HEK293T (cell line): Measurements from ENCODE around the gene TK2.

ENCODE experiments used
- CTCF ChIA-PET: fragments of 350-600 bp; formaldehyde crosslinking; extraction: SDS; loops from one replicate; lab custom pipeline; 2021; ENCODE audit warnings: antibody characterized with exemption, inconsistent platforms; lab: Yijun Ruan, JAX
- POLR2A ChIA-PET: fragments of 350-600 bp; formaldehyde crosslinking; extraction: SDS; loops from one replicate; lab custom pipeline; 2020; ENCODE audit warnings: antibody characterized with exemption, inconsistent platforms; lab: Yijun Ruan, JAX
- DNase-seq: peaks from one replicate; pipeline ENCODE4 v3.0.0; 2012; ENCODE audit warnings: mixed read lengths; ENCODE audit errors: extremely low spot score
- ARNT ChIP-seq: fragments of 450-650 bp; IDR thresholded peaks from 2 replicates; pipeline ENCODE4 v1.6.1; 2017; ENCODE audit warnings: mild to moderate bottlenecking
- BHLHE40 ChIP-seq: fragments of 450-650 bp; IDR thresholded peaks from 2 replicates; pipeline ENCODE4 v1.6.1; 2016; ENCODE audit warnings: mild to moderate bottlenecking, moderate library complexity, borderline replicate concordance
- CTBP1 ChIP-seq: fragments of 450-650 bp; IDR thresholded peaks from 2 replicates; pipeline ENCODE4 v1.6.1; 2016; ENCODE audit warnings: borderline replicate concordance
- ELF4 ChIP-seq: fragments of 450-650 bp; IDR thresholded peaks from 2 replicates; pipeline ENCODE4 v1.6.1; 2017; ENCODE audit warnings: antibody characterized with exemption
- FOXA1 ChIP-seq: fragments of 450-650 bp; IDR thresholded peaks from 2 replicates; pipeline ENCODE4 v1.6.1; 2016; ENCODE audit warnings: mild to moderate bottlenecking
- FOXK2 ChIP-seq: fragments of 450-650 bp; IDR thresholded peaks from 2 replicates; pipeline ENCODE4 v1.6.1; 2016; ENCODE audit warnings: mild to moderate bottlenecking
- FOXM1 ChIP-seq: fragments of 450-650 bp; IDR thresholded peaks from 2 replicates; pipeline ENCODE4 v1.6.1; 2017; ENCODE audit warnings: mild to moderate bottlenecking, borderline replicate concordance
- HDGF ChIP-seq: fragments of 450-650 bp; IDR thresholded peaks from 2 replicates; pipeline ENCODE4 v1.6.1; 2017; ENCODE audit warnings: antibody characterized with exemption, borderline replicate concordance
- L3MBTL2 ChIP-seq: fragments of 450-650 bp; conservative IDR thresholded peaks from 2 replicates; pipeline ENCODE4 v1.6.1; 2016; ENCODE audit warnings: mild to moderate bottlenecking
- LEF1 ChIP-seq: fragments of 450-650 bp; IDR thresholded peaks from 2 replicates; pipeline ENCODE4 v1.6.1; 2017; ENCODE audit warnings: mild to moderate bottlenecking, borderline replicate concordance
- NFRKB ChIP-seq: fragments of 450-650 bp; IDR thresholded peaks from 2 replicates; pipeline ENCODE4 v1.6.1; 2016; ENCODE audit warnings: mild to moderate bottlenecking, moderate library complexity
- SP1 ChIP-seq: fragments of 450-650 bp; IDR thresholded peaks from 2 replicates; pipeline ENCODE4 v1.6.1; 2017
- SUZ12 ChIP-seq: fragments of 450-650 bp; IDR thresholded peaks from 2 replicates; pipeline ENCODE4 v1.6.1; 2016; ENCODE audit warnings: mild to moderate bottlenecking
- TARDBP ChIP-seq: fragments of 450-650 bp; IDR thresholded peaks from 2 replicates; pipeline ENCODE4 v1.6.1; 2016
- ZNF384 ChIP-seq: fragments of 450-650 bp; IDR thresholded peaks from 2 replicates; pipeline ENCODE4 v1.6.1; 2016
- TF ChIP-seq, protein P1 (sequence below): fragments of 450-650 bp; IDR thresholded peaks from 2 replicates; pipeline ENCODE4 v1.6.1; 2016

The TK2 gene

DNA sequence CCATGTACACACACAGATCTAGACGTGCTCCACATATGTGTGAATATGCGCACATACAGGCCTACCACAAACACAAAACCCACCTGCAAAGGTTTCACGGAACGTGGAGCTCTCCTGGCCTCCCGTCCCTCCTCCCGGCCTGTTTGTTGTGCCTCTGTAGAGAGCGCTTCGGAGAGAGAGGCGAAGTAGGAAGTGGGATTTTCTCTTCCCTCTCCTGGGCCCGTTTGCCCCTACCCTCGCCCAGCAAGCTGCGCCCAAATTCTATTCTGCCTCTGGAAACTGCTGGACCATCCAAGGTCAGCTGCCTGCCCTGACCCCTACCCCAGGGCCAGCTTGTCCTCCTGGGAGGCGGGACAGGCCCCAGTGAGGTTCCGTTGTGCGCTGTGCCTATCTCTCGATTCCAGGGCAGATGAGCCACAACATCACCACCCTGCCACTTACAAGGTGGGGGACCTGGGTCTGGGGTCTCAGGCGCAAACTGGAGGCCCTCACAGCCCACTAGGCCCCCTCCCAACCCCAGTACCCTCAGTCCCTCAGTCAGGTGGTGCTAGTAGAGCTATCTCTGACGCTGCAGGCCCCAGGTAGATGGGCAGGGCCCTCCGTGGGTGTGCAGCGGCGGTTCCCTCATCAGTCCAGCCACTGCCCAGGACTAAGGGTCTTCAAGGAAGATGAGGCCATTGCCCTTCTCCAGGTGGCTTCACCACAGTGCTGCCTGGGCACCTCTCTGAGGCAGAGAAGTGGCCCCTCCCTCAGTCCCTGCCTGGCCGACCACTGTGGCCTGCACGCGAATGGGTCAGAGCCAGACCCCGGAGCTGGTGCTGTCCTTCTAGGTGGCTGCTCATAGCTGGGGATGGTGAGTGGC, 68.6 kb downstream of the TK2 start:
- POLR2A ChIA-PET: interaction anchor here (1.2 kb wide), 1 partner anchor 76 kb away, joined by 3 read pairs; no protein-coding TSS in a partner anchor
- no peak for TF ChIP-seq FOXM1
- TF ChIP-seq SUZ12: no peak
- TF ChIP-seq NFRKB: no peak
- no peak for TF ChIP-seq HDGF
- DNase-seq: no peak
- CTCF ChIA-PET: interaction anchor here (1.0 kb wide), 1 partner anchor 75 kb away, joined by 3 read pairs; no protein-coding TSS in a partner anchor

DNA sequence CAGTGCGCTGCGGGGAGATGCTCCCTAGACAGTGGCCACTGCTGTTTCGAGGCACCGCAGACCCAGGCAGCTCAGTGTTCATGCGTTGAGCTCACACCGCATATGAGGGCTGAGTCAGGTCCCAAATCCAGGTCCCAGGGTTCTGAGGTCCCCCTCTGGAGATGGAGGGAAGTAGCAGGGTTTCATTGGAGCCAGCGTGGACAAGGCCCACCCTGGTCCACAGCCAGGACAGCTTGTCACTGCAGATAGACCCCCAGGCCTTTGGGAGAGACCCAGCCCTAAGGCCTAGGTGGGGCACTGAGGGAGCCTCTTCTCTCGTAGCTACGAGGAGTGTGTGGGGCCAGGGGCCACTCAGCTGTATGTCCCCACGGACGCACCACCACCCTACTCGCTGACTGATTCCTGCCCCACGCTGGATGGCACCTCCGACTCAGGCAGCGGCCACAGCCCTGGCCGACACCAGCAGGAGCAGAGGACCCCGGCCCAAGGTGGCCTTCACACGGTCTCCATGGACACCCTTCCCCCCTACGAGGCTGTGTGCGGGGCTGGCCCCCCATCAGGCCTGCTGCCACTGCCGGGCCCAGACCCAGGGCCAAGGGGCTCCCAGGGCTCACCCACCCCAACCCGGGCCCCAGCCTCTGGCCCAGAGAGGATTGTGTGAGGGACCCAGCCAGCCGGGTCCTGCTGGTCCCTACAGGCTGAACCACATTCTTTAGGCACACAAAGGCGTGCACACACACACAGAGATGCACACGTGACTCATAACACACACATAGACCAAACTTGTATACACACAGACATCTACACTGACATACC, 69.4 kb downstream of the TK2 start:
- CTCF ChIA-PET: interaction anchor here (1.0 kb wide), 1 partner anchor 74 kb away, joined by 3 read pairs; no protein-coding TSS in a partner anchor
- POLR2A ChIA-PET: interaction anchor here (1.2 kb wide), 1 partner anchor 75 kb away, joined by 3 read pairs; no protein-coding TSS in a partner anchor
- no peak for DNase-seq
- no peak for TF ChIP-seq NFRKB
- TF ChIP-seq BHLHE40: no peak
- no peak for TF ChIP-seq SUZ12
- TF ChIP-seq CTBP1: no peak
- TF ChIP-seq ARNT: no peak
- TF ChIP-seq SP1: no peak
- TF ChIP-seq ELF4: no peak
- TF ChIP-seq HDGF: no peak
- TF ChIP-seq FOXM1: no peak
- TF ChIP-seq FOXA1: no peak
- TF ChIP-seq ZNF384: no peak
- TF ChIP-seq FOXK2: no peak
- TF ChIP-seq TARDBP: no peak
- TF ChIP-seq LEF1: no peak

DNA sequence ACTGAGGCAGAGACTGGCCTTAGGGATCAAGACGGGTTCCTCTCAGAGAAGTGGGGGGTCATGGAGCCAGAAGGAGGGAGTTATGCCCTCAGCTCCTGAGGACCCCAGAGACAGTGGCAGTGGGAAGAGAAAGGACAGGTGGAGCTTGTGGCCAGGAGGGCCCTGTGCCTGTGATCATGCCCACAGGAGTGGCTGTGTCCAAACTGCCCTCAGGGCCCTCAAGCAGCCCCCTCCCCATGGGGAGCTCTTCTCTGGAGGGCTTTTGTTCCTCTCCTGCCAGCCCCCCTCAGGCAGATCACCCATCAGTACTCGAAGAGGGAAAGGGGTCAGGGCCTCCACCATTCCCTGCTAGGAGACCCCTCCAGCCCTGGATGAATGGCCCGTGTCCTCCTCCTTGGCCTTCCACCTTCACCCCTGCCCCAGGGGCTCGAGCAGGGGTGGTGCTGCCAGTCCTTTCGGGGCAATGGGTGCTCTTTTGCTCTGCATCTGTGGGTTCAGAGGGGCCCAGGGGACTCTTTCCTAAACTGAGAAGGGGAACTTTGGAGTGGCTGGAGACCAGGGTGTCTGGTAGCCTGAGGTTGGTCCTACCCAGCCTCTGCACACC, 70.2 kb downstream of the TK2 start:
- ChIA-PET POLR2A (interaction anchor here (0.9 to 1.2 kb wide), 2 partner anchors 11 to 75 kb away, joined by 3 read pairs; no protein-coding TSS in a partner anchor), CTCF (interaction anchor here (0.5 kb wide), 1 partner anchor 44 kb away, joined by 3 read pairs; no protein-coding TSS in a partner anchor)
- DNase-seq: no peak
- TF ChIP-seq, protein P1, sequence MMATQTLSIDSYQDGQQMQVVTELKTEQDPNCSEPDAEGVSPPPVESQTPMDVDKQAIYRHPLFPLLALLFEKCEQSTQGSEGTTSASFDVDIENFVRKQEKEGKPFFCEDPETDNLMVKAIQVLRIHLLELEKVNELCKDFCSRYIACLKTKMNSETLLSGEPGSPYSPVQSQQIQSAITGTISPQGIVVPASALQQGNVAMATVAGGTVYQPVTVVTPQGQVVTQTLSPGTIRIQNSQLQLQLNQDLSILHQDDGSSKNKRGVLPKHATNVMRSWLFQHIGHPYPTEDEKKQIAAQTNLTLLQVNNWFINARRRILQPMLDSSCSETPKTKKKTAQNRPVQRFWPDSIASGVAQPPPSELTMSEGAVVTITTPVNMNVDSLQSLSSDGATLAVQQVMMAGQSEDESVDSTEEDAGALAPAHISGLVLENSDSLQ: no peak
- TF ChIP-seq FOXA1: no peak
- TF ChIP-seq NFRKB: no peak
- no peak for TF ChIP-seq ELF4
- no peak for TF ChIP-seq BHLHE40
- no peak for TF ChIP-seq SUZ12
- TF ChIP-seq ZNF384: no peak
- TF ChIP-seq FOXM1: no peak
- no peak for TF ChIP-seq FOXK2
- no peak for TF ChIP-seq HDGF
- TF ChIP-seq CTBP1: no peak
- no peak for TF ChIP-seq LEF1
- no peak for TF ChIP-seq TARDBP
- TF ChIP-seq ARNT: no peak
- no peak for TF ChIP-seq SP1
- TF ChIP-seq L3MBTL2: no peak

DNA sequence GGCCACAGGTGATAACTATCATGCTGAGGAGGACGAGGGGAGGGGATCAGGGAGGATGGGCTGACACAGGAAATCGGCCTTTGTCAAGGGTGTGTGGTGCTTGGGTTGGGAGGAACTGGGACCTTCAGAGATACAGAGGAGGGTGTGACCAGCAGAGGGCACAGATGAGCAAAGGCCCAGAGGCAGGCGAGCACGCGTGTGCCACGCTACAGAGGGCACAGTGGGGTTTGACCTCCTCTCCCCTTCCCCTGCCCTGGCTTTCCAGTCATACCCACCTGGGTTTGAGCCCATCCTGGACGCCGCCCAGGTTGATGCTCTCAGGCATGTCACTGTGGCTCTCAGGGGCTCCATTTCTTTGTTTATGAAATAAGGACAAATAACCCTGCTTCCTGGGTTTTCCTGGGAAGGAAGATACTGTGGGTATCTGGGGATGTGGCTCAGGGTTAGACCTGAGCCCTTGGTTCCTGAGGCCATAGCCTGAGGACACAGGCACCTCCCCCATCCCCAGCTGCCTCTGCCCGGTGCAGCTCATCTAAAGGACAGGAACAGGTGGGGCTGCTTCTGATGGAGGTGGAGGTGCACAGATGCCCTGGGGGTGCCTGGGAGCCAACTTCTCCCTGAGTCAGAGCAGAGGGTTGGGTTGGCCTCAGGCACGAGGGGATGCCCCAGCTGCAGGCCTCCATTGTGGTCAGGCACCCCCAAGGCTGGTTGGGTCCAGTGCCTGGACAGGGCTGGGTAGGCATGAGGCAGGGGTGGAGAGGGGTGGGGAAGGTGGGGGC, 71.0 kb downstream of the TK2 start:
- no peak for TF ChIP-seq HDGF
- TF ChIP-seq ARNT: no peak
- no peak for TF ChIP-seq SUZ12
- POLR2A ChIA-PET: interaction anchor here (0.5 to 0.9 kb wide), 2 partner anchors 11 to 138 kb away, joined by 3 read pairs; no protein-coding TSS in a partner anchor
- CTCF ChIA-PET: interaction anchor here (0.5 kb wide), 1 partner anchor 43 kb away, joined by 3 read pairs; no protein-coding TSS in a partner anchor
- DNase-seq: peak; percentile 72

DNA sequence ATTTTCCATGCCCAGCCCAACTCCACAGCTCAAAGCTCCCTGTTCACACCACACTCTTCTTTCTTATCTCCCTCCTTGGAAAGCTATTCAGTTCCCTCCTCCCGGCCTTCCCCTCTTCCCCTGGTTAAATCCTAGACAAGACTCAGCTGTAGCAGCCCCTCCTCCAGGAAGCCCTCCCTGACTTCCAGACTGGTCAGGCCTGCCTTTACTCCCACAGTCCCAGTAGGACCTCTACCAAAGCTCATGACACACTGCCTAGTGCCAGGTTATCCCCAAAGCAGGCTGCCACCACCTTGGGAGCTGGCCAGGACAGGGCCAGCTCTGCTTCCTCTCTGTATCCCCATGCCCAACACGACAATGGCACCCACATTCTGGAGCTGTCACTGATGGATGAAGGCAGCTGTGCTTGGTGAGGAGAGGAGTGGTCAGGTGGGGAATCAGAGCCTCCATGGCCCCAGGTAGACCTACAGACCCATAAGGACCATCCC, 72.8 kb downstream of the TK2 start:
- CTCF ChIA-PET: interaction anchor here (2.0 to 2.3 kb wide), 2 partner anchors 9 to 70 kb away, joined by 4 to 11 read pairs; no protein-coding TSS in a partner anchor
- TF ChIP-seq BHLHE40 (no peak), L3MBTL2 (no peak)
- POLR2A ChIA-PET: no interaction called here
- no peak for DNase-seq
